Measurements from ENCODE around the gene C4orf54.

Gene C4orf54

DNA sequence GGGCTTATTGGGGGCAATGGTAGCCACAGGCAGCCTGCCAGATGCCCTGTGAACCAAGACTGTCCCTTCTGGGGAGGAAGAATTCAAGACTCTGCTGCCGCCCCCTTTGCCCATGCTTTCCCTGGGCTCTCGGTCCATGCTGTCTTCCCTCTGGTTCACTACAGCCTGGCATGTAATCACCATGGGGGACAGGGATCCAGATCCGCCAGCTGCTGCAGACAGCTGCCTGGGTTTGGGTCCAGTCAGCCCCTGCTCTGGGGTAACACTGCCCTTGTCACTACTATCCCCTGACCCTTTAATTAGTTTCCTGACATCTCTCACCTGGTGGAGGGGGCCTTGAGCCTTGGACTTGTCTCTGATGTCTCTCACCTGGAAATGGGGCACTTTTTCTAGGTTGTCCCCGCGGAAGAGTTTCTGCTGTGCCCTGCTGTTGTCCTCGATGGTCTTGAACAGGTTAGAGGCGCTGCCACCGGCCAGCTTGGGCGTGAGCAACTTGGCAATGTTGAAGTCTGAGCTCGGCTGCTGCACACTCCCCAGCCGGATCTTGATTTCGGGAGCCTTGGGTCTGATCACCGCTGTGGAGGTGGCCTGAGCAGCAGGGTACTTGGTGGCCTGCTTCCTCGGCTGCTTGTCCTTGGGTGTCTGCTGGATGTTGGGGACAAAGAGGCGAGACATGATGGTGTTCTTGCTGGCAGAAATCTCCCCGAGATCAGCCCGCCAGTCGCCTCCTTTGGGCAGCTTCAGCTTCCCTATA lies 6.4 kb downstream of the C4orf54 start:
- in situ Hi-C loops (cut with HindIII; ENCODE audit: low sequenced_read_pairs): no loop called here
- no peak overlapping the region for H3K4me3 ChIP-seq (ENCODE audit: low read depth, low read length)
- DNase-seq (ENCODE audit: low read depth): no peak
- TF ChIP-seq, protein P1, sequence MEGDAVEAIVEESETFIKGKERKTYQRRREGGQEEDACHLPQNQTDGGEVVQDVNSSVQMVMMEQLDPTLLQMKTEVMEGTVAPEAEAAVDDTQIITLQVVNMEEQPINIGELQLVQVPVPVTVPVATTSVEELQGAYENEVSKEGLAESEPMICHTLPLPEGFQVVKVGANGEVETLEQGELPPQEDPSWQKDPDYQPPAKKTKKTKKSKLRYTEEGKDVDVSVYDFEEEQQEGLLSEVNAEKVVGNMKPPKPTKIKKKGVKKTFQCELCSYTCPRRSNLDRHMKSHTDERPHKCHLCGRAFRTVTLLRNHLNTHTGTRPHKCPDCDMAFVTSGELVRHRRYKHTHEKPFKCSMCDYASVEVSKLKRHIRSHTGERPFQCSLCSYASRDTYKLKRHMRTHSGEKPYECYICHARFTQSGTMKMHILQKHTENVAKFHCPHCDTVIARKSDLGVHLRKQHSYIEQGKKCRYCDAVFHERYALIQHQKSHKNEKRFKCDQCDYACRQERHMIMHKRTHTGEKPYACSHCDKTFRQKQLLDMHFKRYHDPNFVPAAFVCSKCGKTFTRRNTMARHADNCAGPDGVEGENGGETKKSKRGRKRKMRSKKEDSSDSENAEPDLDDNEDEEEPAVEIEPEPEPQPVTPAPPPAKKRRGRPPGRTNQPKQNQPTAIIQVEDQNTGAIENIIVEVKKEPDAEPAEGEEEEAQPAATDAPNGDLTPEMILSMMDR (IDR thresholded peaks at IDR 0.05; ENCODE audit: low read depth, low read length, missing control alignments): no peak

DNA sequence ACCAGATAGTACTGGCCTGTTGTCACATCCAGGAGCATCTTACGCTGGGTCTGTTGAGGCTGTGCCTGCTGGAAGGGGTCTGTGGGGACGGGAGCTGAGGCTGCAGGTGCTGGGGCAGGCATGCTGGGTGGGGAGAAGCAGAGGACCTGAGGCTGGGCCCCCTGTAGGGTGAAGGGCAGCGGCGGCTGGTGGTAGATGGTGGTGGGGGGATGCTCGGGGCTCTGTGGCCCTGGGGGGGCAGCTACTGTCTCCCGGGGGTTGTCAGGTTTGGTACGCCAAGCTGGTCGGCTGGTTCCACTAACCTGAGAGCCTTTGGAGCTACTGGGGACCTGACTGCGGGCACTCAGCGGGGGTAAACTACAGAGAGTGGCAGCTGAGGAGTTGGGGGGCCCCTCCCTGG lies 7.8 kb downstream of the C4orf54 start:
- no peak overlapping the region for H3K4me3 ChIP-seq (ENCODE audit: low read depth, low read length)
- TF ChIP-seq, protein P1 (IDR thresholded peaks at IDR 0.05; ENCODE audit: low read depth, low read length, missing control alignments): no peak
- in situ Hi-C loops (cut with HindIII; ENCODE audit: low sequenced_read_pairs): no loop called here
- DNase-seq (ENCODE audit: low read depth): no peak

DNA sequence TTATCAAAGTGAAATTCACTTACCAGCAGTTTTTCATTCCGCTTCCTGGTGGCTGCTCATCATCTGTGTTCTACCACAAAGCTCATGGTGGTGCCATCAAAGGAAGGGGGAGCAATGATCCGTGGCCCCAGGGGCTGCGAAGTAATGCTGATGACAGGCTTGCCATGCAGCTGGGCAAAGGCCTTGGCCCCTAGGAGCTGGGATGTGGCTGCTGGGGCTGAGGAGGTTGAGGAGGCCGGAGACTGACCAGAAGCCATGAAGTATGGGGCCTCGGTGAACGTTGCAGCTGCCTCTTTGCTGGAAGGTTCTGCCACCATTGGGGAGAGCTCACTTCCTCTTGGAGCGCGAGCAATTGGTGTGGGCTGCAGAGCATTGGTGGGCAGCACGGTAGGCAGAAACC lies 8.4 kb downstream of the C4orf54 start:
- in situ Hi-C loops (cut with HindIII; ENCODE audit: low sequenced_read_pairs): no loop called here
- no peak for DNase-seq (ENCODE audit: low read depth)
- no peak overlapping the region for H3K4me3 ChIP-seq (ENCODE audit: low read depth, low read length)
- TF ChIP-seq, protein P1 (IDR thresholded peaks at IDR 0.05; ENCODE audit: low read depth, low read length, missing control alignments): no peak

DNA sequence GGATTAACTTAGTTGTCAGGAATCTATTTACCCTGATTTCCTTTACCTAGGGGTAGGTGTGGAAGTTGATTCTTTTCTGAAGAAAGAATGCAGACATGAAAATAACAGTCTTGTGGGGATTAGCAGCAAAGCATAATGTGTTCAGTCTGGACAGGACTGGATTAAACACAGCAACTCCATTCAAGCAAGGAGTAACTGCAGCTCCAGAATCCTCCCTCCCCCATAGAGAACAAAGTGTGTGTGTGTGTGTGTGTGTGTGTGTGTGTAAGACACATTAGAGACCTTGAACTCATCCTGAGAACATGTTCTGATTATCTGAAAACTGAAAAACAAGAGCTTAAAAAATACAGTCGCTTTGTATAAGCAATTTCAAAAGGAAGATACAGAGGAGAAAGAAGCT lies 9.3 kb downstream of the C4orf54 start:
- in situ Hi-C loops (cut with HindIII; ENCODE audit: low sequenced_read_pairs): no loop called here
- H3K4me3 ChIP-seq (ENCODE audit: low read depth, low read length): no peak overlapping the region
- TF ChIP-seq, protein P1 (IDR thresholded peaks at IDR 0.05; ENCODE audit: low read depth, low read length, missing control alignments): no peak
- DNase-seq (ENCODE audit: low read depth): no peak

DNA sequence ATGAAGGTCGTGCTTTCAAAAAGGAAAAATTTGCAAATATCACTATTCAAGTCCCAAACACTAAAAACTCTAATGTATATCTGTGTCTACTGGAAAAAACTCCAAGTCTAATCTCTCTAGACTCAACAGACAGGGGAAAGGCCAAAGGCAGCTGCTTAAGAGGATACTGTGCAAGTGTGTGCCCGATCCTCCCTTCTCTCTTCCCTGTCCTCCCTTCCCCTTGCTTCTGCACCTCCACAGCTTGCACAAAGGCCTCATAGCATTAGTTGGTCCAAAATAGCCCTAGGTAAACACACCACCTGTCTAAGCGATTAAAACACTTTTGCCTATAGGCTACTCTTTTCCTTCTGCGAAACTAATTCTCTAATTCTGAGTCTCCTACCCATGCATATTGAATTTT lies 10.6 kb downstream of the C4orf54 start:
- in situ Hi-C loops (cut with HindIII; ENCODE audit: low sequenced_read_pairs): no loop called here
- DNase-seq (ENCODE audit: low read depth): no peak
- TF ChIP-seq, protein P1 (IDR thresholded peaks at IDR 0.05; ENCODE audit: low read depth, low read length, missing control alignments): no peak

DNA sequence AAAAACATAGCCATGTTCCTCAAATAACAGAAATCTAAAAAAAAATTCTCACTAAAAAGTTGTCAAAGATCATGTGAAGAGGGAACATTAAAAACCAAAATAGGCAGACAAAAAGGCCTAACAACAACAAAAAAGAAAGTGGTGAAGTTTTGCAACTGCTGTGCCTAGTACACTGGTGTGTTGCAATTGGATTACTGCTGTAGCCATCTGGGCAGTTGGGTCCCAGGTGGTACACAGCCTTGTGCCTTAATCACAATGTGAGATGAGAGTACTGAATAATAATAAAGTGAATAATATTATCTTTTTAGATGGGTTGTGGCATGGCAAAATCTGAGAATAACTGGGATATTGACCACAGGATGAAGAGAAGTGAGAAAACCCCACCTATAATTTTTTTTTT lies 12.0 kb downstream of the C4orf54 start:
- in situ Hi-C loops (cut with HindIII; ENCODE audit: low sequenced_read_pairs): no loop called here
- TF ChIP-seq, protein P1 (IDR thresholded peaks at IDR 0.05; ENCODE audit: low read depth, low read length, missing control alignments): no peak
- H3K4me3 ChIP-seq (ENCODE audit: low read depth, low read length): no peak overlapping the region
- no peak for DNase-seq (ENCODE audit: low read depth)

More for the DNA sequence above, 10.6 kb downstream of the C4orf54 start:
- H3K4me3 ChIP-seq (ENCODE audit: low read depth, low read length): no peak overlapping the region

Measured in astrocyte of the cerebellum (primary cell).